GM21529 (cell line): ENCODE measurements around the gene DYTN.

ENCODE experiments used
- ATAC-seq: cut with Tn5 transposase; IDR thresholded peaks from one replicate; pipeline ENCODE4 v1.9.1; 2021; ENCODE audit not compliant: unreplicated experiment

Gene DYTN

DNA sequence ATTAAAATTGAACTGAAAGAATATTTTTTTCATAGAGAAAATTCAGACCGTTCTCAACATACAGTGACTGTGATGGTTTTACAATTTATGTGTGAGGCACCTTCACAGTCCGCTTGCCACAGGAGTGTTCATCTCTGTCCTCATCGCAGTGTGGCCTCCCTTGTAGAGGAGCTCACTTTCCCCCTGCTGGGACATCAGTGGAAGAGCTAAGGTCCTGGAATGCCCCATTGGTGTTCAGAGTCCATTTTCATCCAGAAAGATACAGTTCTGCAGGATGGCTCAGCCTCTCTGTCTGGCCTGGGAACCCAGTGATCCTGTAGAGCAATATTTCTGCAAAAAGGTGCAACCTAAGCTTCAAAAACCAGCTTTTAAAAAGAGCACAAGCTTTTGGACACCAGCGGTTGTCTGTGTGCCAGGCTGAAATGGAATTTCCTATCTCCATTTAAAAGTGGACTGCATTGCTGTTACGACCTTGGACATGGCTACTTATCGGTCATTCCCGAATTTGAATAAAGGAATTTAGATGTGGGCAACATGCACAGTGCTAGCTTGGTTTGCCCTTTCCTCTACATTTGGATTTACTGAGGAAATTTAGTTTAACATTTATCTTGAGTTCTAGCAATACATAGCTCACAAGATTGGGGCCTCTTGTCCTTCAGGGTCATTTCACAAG, 102.6 kb downstream of the DYTN start:
- ATAC-seq = no peak

DNA sequence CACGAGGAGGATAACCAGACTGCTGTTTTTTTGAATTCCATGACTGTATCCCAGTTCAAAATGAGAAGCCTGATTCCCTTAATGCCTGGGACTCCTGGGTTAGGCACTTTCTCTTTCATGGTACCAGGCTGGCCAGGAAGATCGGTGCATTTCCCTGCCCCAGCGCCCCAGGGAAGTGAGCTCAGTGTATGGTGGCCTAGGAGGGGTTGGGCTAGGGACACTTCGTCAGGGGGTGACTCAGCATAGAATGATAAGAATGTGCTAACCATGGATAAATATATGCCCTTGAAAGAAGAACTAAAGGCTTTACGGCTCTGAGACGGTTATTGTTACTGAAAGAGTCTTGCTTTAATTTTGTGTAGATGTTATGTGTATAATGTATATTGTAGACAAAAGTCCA, 103.4 kb downstream of the DYTN start:
- ATAC-seq = no peak

DNA sequence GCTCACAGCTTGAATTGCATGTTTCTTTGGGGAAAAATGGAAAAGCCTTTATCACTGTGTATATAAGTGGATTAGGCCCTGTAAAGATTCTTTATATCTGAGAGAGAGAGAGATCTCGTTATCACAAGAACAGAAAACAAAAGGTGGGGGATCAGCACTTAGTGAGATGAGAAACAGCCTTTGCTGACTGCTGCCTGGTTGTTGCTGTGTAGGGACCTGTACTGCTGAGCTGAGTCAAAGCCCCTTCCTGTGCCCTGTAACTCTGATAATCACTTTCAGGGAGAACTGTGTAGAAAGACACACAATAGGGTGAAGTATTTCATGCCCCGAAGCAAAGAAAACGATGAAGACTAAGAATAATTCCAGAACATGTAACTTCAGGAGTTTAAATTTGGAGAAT, 106.5 kb downstream of the DYTN start:
- ATAC-seq = no peak

DNA sequence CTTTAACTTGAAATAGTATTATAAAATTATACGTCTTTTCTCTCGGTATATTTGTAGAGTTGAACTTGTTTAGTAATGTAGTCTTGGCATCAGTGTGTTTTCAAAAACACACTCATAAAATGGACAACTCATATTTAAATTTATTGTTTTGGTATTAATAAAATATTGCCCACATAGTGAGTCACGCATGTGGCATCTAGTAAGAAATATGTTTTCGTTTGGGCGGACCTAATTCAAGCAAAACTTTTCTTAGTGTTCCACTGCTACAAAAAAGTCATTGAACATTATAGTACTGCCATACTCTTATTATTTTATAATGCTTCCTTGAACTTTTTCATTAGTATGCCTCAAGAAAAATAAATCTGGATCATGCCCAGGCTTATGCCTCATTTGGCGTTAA, 107.0 kb downstream of the DYTN start:
- ATAC-seq = no peak

DNA sequence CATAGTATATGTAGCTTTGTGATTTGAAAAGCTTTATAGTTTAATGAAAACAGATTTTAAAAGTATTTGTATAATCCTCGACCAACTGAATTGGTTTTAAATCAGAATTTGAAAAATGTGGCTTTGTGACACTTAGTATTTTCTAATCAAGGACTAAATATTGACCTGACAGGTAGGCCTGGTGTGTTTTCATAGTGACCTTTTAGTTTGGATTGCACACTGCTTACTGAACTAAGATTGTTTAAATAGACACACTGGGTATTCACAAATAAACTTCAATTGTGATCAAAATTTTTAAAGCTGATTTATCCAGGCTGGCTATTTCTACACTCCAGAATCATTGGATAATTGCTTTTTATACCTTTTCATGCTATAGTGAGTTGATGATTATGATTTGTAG, 107.7 kb downstream of the DYTN start:
- ATAC-seq = no peak

DNA sequence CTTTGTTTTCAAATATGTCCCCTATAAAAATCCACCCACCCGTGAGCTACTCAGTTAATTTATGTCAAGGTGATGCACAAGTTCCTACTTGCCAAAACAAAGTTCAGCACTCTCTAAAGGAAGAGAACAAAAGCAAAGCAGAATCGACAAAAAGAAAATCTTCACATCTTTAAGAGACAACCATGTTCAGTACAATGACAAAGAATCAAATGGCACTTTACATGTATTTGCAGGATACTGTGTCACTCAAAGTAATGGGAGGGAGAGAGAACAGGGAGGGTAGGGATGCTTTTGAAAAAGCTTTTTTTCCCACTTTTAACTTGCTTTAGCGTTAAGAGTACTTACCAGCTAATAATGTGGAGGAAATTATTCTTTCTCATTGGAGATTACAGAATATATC, 115.0 kb downstream of the DYTN start:
- ATAC-seq = no peak
